ENCODE results near the gene OSBP2. TPM values are rescaled to one million over a fixed set of nuclear protein-coding genes. Genes with fewer than 3 reads are reported as not detected.

The OSBP2 gene
- total and polyA plus RNA-seq, 12 donors, result 0.84 to 20.1 (median 13.2) TPM

DNA sequence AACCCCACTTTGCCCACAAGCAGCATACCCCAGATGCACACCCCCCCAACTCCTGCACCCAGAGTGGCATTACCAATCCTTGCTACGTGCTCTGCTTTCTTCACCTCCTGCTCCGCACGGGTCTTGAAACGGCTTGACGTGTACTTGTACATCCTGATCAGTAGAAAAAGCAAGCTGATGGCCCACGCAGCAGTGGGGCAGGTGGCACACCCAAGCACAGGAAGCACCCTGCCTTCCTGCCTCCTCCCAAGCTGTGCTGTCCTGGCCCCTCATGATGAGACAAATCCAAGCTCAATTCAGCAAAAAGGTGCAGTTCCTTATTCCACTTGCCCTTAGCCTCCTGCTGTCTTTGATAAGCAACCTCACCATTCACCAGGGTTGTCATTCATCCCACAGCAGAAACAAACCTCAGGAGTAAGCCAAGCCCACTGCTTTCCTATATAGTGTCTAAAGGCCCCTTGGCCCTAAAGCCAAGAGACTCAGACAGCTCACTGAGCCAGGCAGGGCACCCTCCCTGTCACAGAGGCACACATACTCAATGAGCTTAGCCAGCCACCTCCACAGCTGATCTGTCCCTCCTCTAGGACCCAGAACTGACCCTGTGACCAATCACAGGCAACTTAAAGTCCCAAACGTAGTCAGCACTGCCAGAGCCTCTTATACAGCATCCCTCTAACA is 246.2 kb downstream of the OSBP2 start:
- Histone ChIP-seq H3K27me3 (no peaks in the 10 kb centered on the region), H3K4me3 (peak overlapping the region in 1 of 10 donors; percentile 16), H3K9me3 (no peaks in the 10 kb centered on the region), H3K36me3 (peaks cover 0 to 100% (median 83%) of the 10 kb centered on the region in 9 donors), H3K27ac (peak overlapping the region in 1 of 10 donors; percentile 69), H3K4me1 (peaks cover 0 to 4% (median 0%) of the 10 kb centered on the region in 9 donors)
- WGBS, 2 donors, result 74 to 83% methylated on average over 7 of the region's 7 CpGs
- DNase-seq (no peak), ATAC-seq (no peak)
- intact Hi-C loops (cut with DNase I), result loop anchor here in 6 of 10 donors (10.0 kb wide), 3 partner anchors 204 to 294 kb away; partner anchors contain the start of gene PLA2G3 (in 2 of the 6)
- TF ChIP-seq, protein P1, sequence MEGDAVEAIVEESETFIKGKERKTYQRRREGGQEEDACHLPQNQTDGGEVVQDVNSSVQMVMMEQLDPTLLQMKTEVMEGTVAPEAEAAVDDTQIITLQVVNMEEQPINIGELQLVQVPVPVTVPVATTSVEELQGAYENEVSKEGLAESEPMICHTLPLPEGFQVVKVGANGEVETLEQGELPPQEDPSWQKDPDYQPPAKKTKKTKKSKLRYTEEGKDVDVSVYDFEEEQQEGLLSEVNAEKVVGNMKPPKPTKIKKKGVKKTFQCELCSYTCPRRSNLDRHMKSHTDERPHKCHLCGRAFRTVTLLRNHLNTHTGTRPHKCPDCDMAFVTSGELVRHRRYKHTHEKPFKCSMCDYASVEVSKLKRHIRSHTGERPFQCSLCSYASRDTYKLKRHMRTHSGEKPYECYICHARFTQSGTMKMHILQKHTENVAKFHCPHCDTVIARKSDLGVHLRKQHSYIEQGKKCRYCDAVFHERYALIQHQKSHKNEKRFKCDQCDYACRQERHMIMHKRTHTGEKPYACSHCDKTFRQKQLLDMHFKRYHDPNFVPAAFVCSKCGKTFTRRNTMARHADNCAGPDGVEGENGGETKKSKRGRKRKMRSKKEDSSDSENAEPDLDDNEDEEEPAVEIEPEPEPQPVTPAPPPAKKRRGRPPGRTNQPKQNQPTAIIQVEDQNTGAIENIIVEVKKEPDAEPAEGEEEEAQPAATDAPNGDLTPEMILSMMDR (IDR thresholded peaks at IDR 0.05), result no peak

DNA sequence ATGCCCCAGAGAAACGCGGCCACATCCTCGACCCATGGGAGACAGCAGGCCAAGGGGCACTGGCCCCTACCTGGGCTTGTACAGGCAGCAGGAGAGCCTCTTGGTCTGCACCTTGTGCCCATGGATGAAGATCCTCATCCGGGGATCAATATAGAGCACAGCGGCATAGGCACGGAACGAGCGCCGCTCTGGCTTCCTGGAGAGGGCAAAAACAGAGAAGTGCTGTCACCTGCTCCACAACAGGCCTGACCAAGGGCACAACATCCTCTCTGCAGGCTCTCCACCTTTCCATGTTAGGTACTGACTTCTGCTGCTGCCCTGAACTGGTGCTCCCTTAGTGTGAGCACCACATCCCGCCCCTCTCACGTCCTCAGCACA is 246.7 kb downstream of the OSBP2 start:
- ATAC-seq (no peak), DNase-seq (no peak)
- WGBS, 2 donors, result 96 to 97% methylated on average over 11 of the region's 11 CpGs
- H3K27me3 ChIP-seq, result no peaks in the 10 kb centered on the region
- TF ChIP-seq, protein P1 (IDR thresholded peaks at IDR 0.05), result no peak
- no peaks in the 10 kb centered on the region for H3K9me3 ChIP-seq
- H3K4me3 ChIP-seq, result no peak overlapping the region
- intact Hi-C loops (cut with DNase I), result loop anchor here in 6 of 10 donors (10.0 kb wide), 3 partner anchors 203 to 293 kb away; partner anchors contain the start of gene PLA2G3 (in 2 of the 6)
- peak overlapping the region in 1 of 10 donors; percentile 69 for H3K27ac ChIP-seq
- peaks cover 0 to 8% (median 5%) of the 10 kb centered on the region in 9 donors for H3K4me1 ChIP-seq
- peaks cover 0 to 100% (median 84%) of the 10 kb centered on the region in 9 donors for H3K36me3 ChIP-seq

DNA sequence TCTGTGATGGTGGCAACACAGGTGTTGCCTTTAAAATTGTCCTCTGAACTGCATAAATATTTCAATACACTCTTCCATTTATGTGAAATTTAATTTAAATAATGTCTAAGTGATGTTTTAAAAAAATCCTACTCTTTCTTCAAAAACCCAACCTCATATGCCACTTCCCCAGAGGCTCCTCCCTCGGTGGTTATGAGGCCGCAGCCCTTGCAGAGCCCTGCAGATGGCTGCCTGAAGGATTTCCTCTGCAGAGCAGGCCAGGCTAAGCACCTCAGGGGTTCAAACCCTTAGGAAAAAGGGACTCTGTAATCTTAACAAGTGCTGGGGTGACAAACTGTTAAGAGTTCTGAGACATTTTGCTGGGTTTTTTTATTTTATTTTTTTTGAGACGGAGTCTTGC is 248.7 kb downstream of the OSBP2 start:
- intact Hi-C loops (cut with DNase I), result loop anchor here in 6 of 10 donors (10.0 kb wide), 3 partner anchors 201 to 291 kb away; partner anchors contain the start of gene PLA2G3 (in 2 of the 6)
- Histone ChIP-seq H3K27ac (no peak overlapping the region), H3K4me3 (no peak overlapping the region), H3K27me3 (no peaks in the 10 kb centered on the region), H3K36me3 (peaks cover 0 to 92% (median 70%) of the 10 kb centered on the region in 9 donors), H3K4me1 (peaks cover 5 to 28% (median 23%) of the 10 kb centered on the region in 9 donors), H3K9me3 (no peaks in the 10 kb centered on the region)
- ATAC-seq (no peak), DNase-seq (no peak)
- TF ChIP-seq, protein P1 (IDR thresholded peaks at IDR 0.05), result no peak
- WGBS, 2 donors, result 74 to 76% methylated on average over 3 of the region's 3 CpGs

DNA sequence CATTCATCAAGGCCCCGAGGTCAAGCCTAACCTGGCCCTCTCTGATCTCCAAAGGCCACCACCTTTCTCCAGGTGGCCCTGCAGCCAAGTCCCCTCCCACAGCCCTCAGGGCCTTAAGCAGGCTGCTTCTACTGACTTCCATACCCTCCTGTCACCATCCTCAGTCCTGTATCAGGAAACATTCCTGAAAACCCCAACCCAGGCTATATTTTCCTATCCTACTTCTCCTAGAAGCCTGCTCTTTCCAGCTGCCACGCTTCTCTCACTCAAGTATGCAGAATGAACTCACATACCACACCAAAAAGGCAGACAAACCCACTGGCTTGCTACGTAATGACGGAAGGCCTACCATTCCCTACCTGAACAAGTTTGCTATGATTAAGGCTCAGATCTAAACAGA is 250.3 kb downstream of the OSBP2 start:
- H3K27me3 ChIP-seq, result no peaks in the 10 kb centered on the region
- WGBS, 2 donors, result 93 to 97% methylated on average over 4 of the region's 4 CpGs

More for the DNA sequence above, 250.3 kb downstream of the OSBP2 start:
- H3K27ac ChIP-seq, result no peak overlapping the region
- DNase-seq, result no peak
- no peaks in the 10 kb centered on the region for H3K9me3 ChIP-seq
- H3K36me3 ChIP-seq, result peaks cover 0 to 92% (median 69%) of the 10 kb centered on the region in 9 donors
- TF ChIP-seq, protein P1 (IDR thresholded peaks at IDR 0.05), result no peak
- no peak overlapping the region for H3K4me3 ChIP-seq
- peaks cover 5 to 30% (median 25%) of the 10 kb centered on the region in 9 donors for H3K4me1 ChIP-seq
- intact Hi-C loops (cut with DNase I), result loop anchor here (5.0 to 10.0 kb wide), 6 partner anchors 142 to 290 kb away; partner anchors contain the start of gene PLA2G3 (in 2 of the 10)
- no peak for ATAC-seq
